ENCODE data around the gene STRA8. TPM values are rescaled to one million over a fixed set of nuclear protein-coding genes. Genes with fewer than 3 reads are reported as not detected.

Gene STRA8
- not detected for total RNA-seq

GRCh38 chr7:135233570-135233969 is at the start of gene STRA8:
Gene STRA8, plus strand, starts transcription at chr7:135233838. Its CDS starts 6,687 bp downstream, at chr7:135240525.
- no peaks in the 10 kb centered on the region for H3K27me3 ChIP-seq
- H3K27ac ChIP-seq, result no peak within 1 kb of the TSS
- DNase-seq (ENCODE audit: low spot score), result no peak
- no peaks in the 10 kb centered on the region for H3K36me3 ChIP-seq
- no peak within 1 kb of the TSS for H3K4me3 ChIP-seq
- no peaks in the 10 kb centered on the region for H3K9me3 ChIP-seq
- TF ChIP-seq CTCF (IDR thresholded peaks at IDR 0.05), result no peak
- H3K4me1 ChIP-seq, result no peaks in the 10 kb centered on the region

- Histone ChIP-seq H3K36me3 (peaks cover 65% of the 10 kb centered on the region), H3K27me3 (no peaks in the 10 kb centered on the region), H3K27ac (no peak overlapping the region), H3K4me1 (no peaks in the 10 kb centered on the region), H3K9me3 (peaks cover 0 to 22% of the 10 kb centered on the region in 2 donors), H3K4me3 (no peak overlapping the region)
- no peak for TF ChIP-seq CTCF (IDR thresholded peaks at IDR 0.05)
- no peak for DNase-seq (ENCODE audit: low spot score)
Measured at GRCh38 chr7:135184254-135184841, 49.3 kb upstream of the STRA8 start.

- DNase-seq (ENCODE audit: low spot score), result no peak
- Histone ChIP-seq H3K27me3 (no peaks in the 10 kb centered on the region), H3K9me3 (peaks cover 0 to 18% of the 10 kb centered on the region in 2 donors), H3K36me3 (peaks cover 68% of the 10 kb centered on the region), H3K27ac (no peak overlapping the region), H3K4me1 (no peaks in the 10 kb centered on the region), H3K4me3 (no peak overlapping the region)
- TF ChIP-seq CTCF (IDR thresholded peaks at IDR 0.05), result no peak
Measured at GRCh38 chr7:135185471-135186260, 48.0 kb upstream of the STRA8 start.

- H3K4me3 ChIP-seq, result no peak overlapping the region
- H3K36me3 ChIP-seq, result peaks cover 63% of the 10 kb centered on the region
- no peak overlapping the region for H3K27ac ChIP-seq
- no peak for DNase-seq (ENCODE audit: low spot score)
- H3K27me3 ChIP-seq, result no peaks in the 10 kb centered on the region
- peaks cover 0 to 13% of the 10 kb centered on the region in 2 donors for H3K9me3 ChIP-seq
- TF ChIP-seq CTCF (IDR thresholded peaks at IDR 0.05), result no peak
- H3K4me1 ChIP-seq, result no peaks in the 10 kb centered on the region
Measured at GRCh38 chr7:135186261-135186540, 47.4 kb upstream of the STRA8 start.

- TF ChIP-seq CTCF (IDR thresholded peaks at IDR 0.05), result no peak
- Histone ChIP-seq H3K4me1 (no peaks in the 10 kb centered on the region), H3K4me3 (no peak overlapping the region), H3K36me3 (peaks cover 56% of the 10 kb centered on the region), H3K27ac (no peak overlapping the region), H3K27me3 (no peaks in the 10 kb centered on the region), H3K9me3 (peaks cover 0 to 6% of the 10 kb centered on the region in 2 donors)
- no peak for DNase-seq (ENCODE audit: low spot score)
Measured at GRCh38 chr7:135186841-135187253, 46.8 kb upstream of the STRA8 start.
